MV-4-11 (cell line): Measurements from ENCODE around the gene KIF17.

Experiments used
- DNase-seq: peaks from one replicate; lab custom pipeline; 2025; lab: John Stamatoyannopoulos, UW

Gene KIF17

GRCh38 chr1:20625176-20626097, 92.4 kb downstream of the KIF17 start:
- DNase-seq, result no peak

DNA sequence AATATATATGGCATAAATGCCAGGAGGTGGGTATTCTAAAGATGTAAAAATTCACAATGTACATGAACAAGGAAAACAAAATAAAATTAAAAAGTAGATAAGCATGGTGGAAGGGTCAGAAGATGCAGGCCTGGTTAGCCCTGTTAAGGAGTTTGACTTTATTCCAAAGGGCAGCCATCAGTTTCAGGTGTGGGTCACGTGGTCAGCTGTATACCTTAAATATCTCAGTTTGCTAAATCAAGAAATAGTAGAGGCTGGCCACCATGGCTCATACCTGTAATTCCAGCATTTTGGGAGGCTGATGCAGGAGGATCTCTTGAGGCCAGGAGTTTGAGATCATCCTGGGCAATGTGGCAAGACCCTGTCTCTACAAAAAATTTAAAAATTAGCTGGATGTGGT, 93.1 kb downstream of the KIF17 start:
- DNase-seq, result no peak

GRCh38 chr1:20621012-20621411, 96.8 kb downstream of the KIF17 start:
- no peak for DNase-seq

GRCh38 chr1:20619999-20620398, 97.8 kb downstream of the KIF17 start:
- no peak for DNase-seq

GRCh38 chr1:20618550-20618949, 99.3 kb downstream of the KIF17 start:
- DNase-seq, result no peak

- DNase-seq, result no peak
Observed at GRCh38 chr1:20616847-20617487, 100.8 kb downstream of the KIF17 start.

DNA sequence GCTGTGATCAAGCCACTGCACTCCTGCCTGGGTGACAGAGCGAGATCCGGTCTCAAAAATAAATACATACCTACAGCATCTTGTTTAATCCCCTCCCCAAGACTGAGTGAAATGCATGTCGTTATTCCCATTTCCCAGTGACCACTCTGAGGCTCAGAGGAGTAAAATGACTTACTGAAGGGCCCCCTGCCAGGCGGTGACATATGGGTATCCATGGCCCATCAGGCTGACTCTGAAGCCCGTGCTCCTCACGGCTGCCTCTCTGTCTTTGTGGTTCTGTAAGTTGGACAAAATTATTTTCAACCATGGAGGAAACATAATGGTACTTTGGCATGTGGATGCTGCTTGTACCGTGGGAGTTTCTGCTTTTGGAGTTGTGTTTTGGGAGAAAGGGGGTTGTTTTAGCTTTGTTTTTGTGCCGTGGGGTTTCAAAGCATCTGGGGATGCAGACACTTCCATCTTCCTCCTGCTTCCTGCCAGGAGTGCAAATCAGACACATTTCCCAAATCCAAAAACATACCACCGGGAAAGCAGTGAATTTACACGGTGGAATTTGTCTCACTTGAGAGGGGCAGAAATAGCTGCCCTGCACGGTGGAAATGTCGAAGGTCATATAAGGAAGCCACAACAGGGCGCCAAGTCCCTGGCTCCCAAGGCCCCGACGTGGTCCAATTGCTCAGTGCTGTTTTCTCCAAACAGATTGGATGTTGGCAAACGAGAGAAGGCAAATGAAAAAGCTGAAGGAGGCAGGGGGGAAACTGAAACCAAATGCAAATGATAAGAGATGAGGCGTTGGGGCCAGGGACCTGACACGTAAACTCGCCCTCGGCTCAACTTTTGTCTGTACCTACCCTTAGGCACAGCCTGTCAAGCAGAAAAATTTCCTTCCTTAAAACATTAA, 101.6 kb downstream of the KIF17 start:
- no peak for DNase-seq

GRCh38 chr1:20614131-20614579, 103.7 kb downstream of the KIF17 start:
- no peak for DNase-seq
